DND-41 (cell line): Measurements from ENCODE around the gene MICAL2.

Experiments
- ATAC-seq: fragments of 200-7000 bp; cut with Tn5 transposase; 3 replicates; pipeline ENCODE4 v1.9.1; 2021; ENCODE audit warnings: low read depth; ENCODE audit not compliant: insufficient read depth
- DNase-seq: peaks from one replicate; pipeline ENCODE4 v3.0.0-alpha.2; 2020
- H2AFZ ChIP-seq: 2 replicates; pipeline ENCODE4 v1.6.0; 2012; ENCODE audit warnings: low read depth, low read length
- H3K27ac ChIP-seq: 2 replicates; pipeline ENCODE4 v1.5.1; 2012; ENCODE audit warnings: low read length, inconsistent platforms
- H3K27me3 ChIP-seq: fragments of 200-600 bp; sonication (generic); 2 replicates; pipeline ENCODE4 v1.6.0; 2012; ENCODE audit warnings: low read length, mild to moderate bottlenecking, inconsistent platforms; ENCODE audit not compliant: insufficient read depth, poor library complexity
- H3K36me3 ChIP-seq: 2 replicates; pipeline ENCODE4 v1.5.1; 2012; ENCODE audit warnings: low read length, inconsistent platforms; ENCODE audit not compliant: insufficient read depth
- H3K4me1 ChIP-seq: 2 replicates; pipeline ENCODE4 v1.5.1; 2012; ENCODE audit warnings: mild to moderate bottlenecking, low read length; ENCODE audit not compliant: insufficient read depth
- H3K4me2 ChIP-seq: 2 replicates; pipeline ENCODE4 v1.6.0; 2012; ENCODE audit warnings: mild to moderate bottlenecking, moderate library complexity, low read length, inconsistent platforms; ENCODE audit not compliant: insufficient read depth
- H3K4me3 ChIP-seq, 2 experiments: fragments of 200-600 bp in 1 of 2; shearing (Covaris generic) in 1 of 2; 2 replicates each; pipeline ENCODE4 v1.5.1; 2012 to 2016; ENCODE audit warnings: inconsistent platforms in 2 of 2, low read length in 2 of 2, mild to moderate bottlenecking in 2 of 2, low read depth in 1 of 2, moderate library complexity in 1 of 2
- H3K79me2 ChIP-seq: 2 replicates; pipeline ENCODE4 v1.6.0; 2012; ENCODE audit warnings: low read length, inconsistent platforms; ENCODE audit not compliant: insufficient read depth
- H3K9ac ChIP-seq: 2 replicates; pipeline ENCODE4 v1.6.0; 2012; ENCODE audit warnings: low read depth, mild to moderate bottlenecking, inconsistent platforms, low read length, moderate library complexity
- H3K9me3 ChIP-seq: 2 replicates; pipeline ENCODE4 v1.5.1; 2012; ENCODE audit warnings: low read length, moderate library complexity, mild to moderate bottlenecking, inconsistent platforms; ENCODE audit not compliant: insufficient read depth, severe bottlenecking
- H4K20me1 ChIP-seq: 2 replicates; pipeline ENCODE4 v1.6.0; 2012; ENCODE audit warnings: low read length; ENCODE audit not compliant: insufficient read depth
- EZH2 ChIP-seq: IDR thresholded peaks from 3 replicates; pipeline ENCODE4 v1.6.1; 2012; ENCODE audit warnings: borderline replicate concordance, low read depth, mild to moderate bottlenecking, moderate library complexity, low read length, inconsistent platforms; ENCODE audit not compliant: severe bottlenecking
- TF ChIP-seq, protein P1 (sequence below): IDR thresholded peaks from 2 replicates; pipeline ENCODE4 v1.5.1; 2012; ENCODE audit warnings: borderline replicate concordance, low read length, moderate library complexity, mild to moderate bottlenecking; ENCODE audit not compliant: poor library complexity, severe bottlenecking; ENCODE audit errors: extremely low read depth

The MICAL2 gene

DNA sequence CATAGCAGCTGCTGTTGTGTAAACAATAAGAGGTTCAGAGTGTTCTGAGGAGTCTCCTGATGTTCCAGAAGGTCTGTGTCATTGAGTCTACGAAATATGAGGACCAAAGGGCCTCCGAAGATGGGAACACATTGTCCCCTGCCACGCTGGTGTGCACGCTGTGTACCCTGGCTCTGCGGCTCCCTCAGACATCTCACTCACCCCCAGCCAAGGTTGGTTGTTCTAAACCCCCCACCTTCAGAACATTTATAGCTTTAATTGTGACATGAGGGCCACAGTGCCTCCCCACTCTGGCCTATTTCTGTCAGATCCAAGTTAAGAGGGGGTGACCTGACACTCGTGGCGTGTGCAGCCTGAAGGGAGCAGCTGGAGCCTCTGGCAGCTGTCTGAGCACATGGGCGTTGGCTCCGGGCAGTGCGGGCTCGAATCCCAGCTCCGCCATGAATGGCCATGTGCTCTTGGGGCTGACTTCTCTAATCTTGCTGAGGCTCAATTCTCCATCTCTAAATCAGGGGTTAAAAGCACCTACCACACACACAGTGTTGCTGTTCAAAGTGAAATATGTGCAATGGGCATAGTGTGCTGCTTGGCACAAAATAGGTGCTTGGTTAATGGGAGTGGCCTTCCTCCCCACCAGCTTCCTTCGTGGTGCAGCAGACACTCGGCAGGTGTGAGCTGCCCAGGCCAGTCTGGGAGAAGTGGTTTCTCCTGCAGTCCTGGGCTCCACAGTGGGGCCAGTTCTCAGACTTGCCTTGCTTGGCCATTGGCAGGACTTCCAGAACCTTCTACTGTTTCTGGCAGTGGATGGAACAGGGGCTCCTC, 39.7 kb upstream of the MICAL2 start:
- H4K20me1 ChIP-seq: no peaks in the 10 kb centered on the region
- no peaks in the 10 kb centered on the region for H3K79me2 ChIP-seq
- ATAC-seq: peak; percentile 54; the same call in 2 of the 3 replicates
- no peak overlapping the region for H3K27ac ChIP-seq
- DNase-seq: no peak
- H3K4me2 ChIP-seq: no peak overlapping the region
- H2AFZ ChIP-seq: no peak overlapping the region
- no peak for TF ChIP-seq EZH2
- TF ChIP-seq, protein P1, sequence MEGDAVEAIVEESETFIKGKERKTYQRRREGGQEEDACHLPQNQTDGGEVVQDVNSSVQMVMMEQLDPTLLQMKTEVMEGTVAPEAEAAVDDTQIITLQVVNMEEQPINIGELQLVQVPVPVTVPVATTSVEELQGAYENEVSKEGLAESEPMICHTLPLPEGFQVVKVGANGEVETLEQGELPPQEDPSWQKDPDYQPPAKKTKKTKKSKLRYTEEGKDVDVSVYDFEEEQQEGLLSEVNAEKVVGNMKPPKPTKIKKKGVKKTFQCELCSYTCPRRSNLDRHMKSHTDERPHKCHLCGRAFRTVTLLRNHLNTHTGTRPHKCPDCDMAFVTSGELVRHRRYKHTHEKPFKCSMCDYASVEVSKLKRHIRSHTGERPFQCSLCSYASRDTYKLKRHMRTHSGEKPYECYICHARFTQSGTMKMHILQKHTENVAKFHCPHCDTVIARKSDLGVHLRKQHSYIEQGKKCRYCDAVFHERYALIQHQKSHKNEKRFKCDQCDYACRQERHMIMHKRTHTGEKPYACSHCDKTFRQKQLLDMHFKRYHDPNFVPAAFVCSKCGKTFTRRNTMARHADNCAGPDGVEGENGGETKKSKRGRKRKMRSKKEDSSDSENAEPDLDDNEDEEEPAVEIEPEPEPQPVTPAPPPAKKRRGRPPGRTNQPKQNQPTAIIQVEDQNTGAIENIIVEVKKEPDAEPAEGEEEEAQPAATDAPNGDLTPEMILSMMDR: no peak
- H3K4me1 ChIP-seq: no peaks in the 10 kb centered on the region
- no peaks in the 10 kb centered on the region for H3K36me3 ChIP-seq
- H3K9me3 ChIP-seq: no peaks in the 10 kb centered on the region
- H3K9ac ChIP-seq: no peak overlapping the region
- no peak overlapping the region for H3K4me3 ChIP-seq
- H3K27me3 ChIP-seq: no peaks in the 10 kb centered on the region

DNA sequence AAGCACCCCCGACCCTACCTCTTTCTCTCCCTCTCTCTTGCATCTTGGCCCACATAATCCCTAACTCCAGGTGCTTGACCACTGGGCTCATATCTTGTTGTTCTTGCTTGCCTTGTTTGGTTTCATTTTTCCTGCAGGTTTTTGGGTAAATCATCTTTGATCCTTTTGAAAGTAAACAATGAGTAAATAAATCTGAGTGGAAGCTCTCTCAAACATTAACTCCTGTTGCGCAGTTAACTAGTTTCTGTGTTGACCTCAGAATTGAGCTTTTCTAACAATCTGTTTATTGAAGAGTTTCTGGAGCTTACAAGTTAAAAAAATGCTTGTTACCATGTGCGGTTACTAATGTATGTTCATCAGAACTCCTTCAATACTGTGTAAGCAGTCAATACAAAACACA, 38.8 kb upstream of the MICAL2 start:
- H3K4me2 ChIP-seq: no peak overlapping the region
- H3K27ac ChIP-seq: no peak overlapping the region
- no peak overlapping the region for H3K4me3 ChIP-seq
- H3K9ac ChIP-seq: no peak overlapping the region
- ATAC-seq (no peak), DNase-seq (no peak)
- no peaks in the 10 kb centered on the region for H3K79me2 ChIP-seq
- H3K9me3 ChIP-seq: no peaks in the 10 kb centered on the region
- H3K4me1 ChIP-seq: no peaks in the 10 kb centered on the region
- H4K20me1 ChIP-seq: no peaks in the 10 kb centered on the region
- H3K27me3 ChIP-seq: no peaks in the 10 kb centered on the region
- TF ChIP-seq EZH2: no peak
- TF ChIP-seq, protein P1: no peak
- H3K36me3 ChIP-seq: no peaks in the 10 kb centered on the region
- H2AFZ ChIP-seq: no peak overlapping the region

GRCh38 chr11:12073436-12073835, 37.0 kb upstream of the MICAL2 start:
- no peaks in the 10 kb centered on the region for H4K20me1 ChIP-seq
- no peak for DNase-seq
- H2AFZ ChIP-seq: no peak overlapping the region
- no peaks in the 10 kb centered on the region for H3K27me3 ChIP-seq
- TF ChIP-seq EZH2: no peak
- TF ChIP-seq, protein P1: no peak
- H3K9me3 ChIP-seq: no peaks in the 10 kb centered on the region
- H3K27ac ChIP-seq: no peak overlapping the region
- no peaks in the 10 kb centered on the region for H3K36me3 ChIP-seq
- H3K79me2 ChIP-seq: no peaks in the 10 kb centered on the region
- no peak overlapping the region for H3K4me2 ChIP-seq
- H3K4me3 ChIP-seq: no peak overlapping the region
- no peak overlapping the region for H3K9ac ChIP-seq
- H3K4me1 ChIP-seq: no peaks in the 10 kb centered on the region
- ATAC-seq: no peak
